ENCODE results near the gene MLF1.
"Not testable (repeated sequence)": the region's sequence is repeated elsewhere in the genome, so short reads cannot be mapped to it uniquely, and the experiment has no call there.

DNA sequence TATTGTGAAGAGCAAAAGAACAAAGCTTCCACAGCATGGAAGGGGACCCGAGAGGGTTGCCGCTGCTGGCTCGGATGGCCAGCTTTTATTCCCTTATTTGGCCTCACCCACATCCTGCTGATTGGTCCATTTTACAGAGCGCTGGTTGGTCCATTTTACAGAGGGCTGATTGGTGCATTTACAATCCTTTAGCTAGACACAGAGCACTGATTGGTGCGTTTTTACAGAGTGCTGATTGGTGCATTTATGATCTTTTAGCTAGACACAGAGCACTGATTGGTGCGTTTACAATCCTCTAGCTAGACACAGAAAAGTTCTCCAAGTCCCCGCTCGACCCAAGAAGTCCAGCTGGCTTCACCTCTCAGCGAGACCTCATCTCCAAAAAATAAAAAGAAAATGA lies 21.1 kb upstream of the MLF1 start:
- not testable (repeated sequence) for TF ChIP-seq PRDM1 (tag by site-specific recombination; IDR thresholded peaks at IDR 0.05); GLI2 (tag by site-specific recombination; IDR thresholded peaks at IDR 0.05; ENCODE audit: borderline replicate concordance, low read depth); ZNF670 (tag by site-specific recombination; IDR thresholded peaks at IDR 0.05; ENCODE audit: low read depth); BCL11B (tag by site-specific recombination; IDR thresholded peaks at IDR 0.05; ENCODE audit: low read depth); ZNF223 (tag by site-specific recombination; IDR thresholded peaks at IDR 0.05); SP2 (tag by site-specific recombination; IDR thresholded peaks at IDR 0.05); ZNF830 (tag by site-specific recombination; IDR thresholded peaks at IDR 0.05; ENCODE audit: low read depth); ZNF175 (tag by site-specific recombination; IDR thresholded peaks at IDR 0.05)
- TF ChIP-seq, protein P1, sequence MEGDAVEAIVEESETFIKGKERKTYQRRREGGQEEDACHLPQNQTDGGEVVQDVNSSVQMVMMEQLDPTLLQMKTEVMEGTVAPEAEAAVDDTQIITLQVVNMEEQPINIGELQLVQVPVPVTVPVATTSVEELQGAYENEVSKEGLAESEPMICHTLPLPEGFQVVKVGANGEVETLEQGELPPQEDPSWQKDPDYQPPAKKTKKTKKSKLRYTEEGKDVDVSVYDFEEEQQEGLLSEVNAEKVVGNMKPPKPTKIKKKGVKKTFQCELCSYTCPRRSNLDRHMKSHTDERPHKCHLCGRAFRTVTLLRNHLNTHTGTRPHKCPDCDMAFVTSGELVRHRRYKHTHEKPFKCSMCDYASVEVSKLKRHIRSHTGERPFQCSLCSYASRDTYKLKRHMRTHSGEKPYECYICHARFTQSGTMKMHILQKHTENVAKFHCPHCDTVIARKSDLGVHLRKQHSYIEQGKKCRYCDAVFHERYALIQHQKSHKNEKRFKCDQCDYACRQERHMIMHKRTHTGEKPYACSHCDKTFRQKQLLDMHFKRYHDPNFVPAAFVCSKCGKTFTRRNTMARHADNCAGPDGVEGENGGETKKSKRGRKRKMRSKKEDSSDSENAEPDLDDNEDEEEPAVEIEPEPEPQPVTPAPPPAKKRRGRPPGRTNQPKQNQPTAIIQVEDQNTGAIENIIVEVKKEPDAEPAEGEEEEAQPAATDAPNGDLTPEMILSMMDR (tag by site-specific recombination; IDR thresholded peaks at IDR 0.05), result not testable (repeated sequence)
- TF ChIP-seq, protein P2, sequence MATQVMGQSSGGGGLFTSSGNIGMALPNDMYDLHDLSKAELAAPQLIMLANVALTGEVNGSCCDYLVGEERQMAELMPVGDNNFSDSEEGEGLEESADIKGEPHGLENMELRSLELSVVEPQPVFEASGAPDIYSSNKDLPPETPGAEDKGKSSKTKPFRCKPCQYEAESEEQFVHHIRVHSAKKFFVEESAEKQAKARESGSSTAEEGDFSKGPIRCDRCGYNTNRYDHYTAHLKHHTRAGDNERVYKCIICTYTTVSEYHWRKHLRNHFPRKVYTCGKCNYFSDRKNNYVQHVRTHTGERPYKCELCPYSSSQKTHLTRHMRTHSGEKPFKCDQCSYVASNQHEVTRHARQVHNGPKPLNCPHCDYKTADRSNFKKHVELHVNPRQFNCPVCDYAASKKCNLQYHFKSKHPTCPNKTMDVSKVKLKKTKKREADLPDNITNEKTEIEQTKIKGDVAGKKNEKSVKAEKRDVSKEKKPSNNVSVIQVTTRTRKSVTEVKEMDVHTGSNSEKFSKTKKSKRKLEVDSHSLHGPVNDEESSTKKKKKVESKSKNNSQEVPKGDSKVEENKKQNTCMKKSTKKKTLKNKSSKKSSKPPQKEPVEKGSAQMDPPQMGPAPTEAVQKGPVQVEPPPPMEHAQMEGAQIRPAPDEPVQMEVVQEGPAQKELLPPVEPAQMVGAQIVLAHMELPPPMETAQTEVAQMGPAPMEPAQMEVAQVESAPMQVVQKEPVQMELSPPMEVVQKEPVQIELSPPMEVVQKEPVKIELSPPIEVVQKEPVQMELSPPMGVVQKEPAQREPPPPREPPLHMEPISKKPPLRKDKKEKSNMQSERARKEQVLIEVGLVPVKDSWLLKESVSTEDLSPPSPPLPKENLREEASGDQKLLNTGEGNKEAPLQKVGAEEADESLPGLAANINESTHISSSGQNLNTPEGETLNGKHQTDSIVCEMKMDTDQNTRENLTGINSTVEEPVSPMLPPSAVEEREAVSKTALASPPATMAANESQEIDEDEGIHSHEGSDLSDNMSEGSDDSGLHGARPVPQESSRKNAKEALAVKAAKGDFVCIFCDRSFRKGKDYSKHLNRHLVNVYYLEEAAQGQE (tag by site-specific recombination; IDR thresholded peaks at IDR 0.05), result not testable (repeated sequence)

Measured in HEK293 (cell line).